ENCODE results near the gene FRMPD4. TPM values are rescaled to one million over a fixed set of nuclear protein-coding genes. Genes with fewer than 3 reads are reported as not detected.

FRMPD4 gene
- total RNA-seq, 1 donor from 2014 or later = 0.22 TPM

GRCh38 chrX:12249997-12250396 lies 111.7 kb downstream of the FRMPD4 start:
- no peak for DNase-seq (ENCODE audit: extremely low spot score, unreplicated experiment)
- TF ChIP-seq CTCF (conservative IDR thresholded peaks at IDR 0.05) = no peak
- no peaks in the 10 kb centered on the region for H3K27me3 Mint-ChIP-seq
- H3K4me1 Mint-ChIP-seq (ENCODE audit: unreplicated experiment) = no peaks in the 10 kb centered on the region
- H3K9me3 Mint-ChIP-seq = no peaks in the 10 kb centered on the region
- H3K27ac Mint-ChIP-seq = no peak overlapping the region
- no peaks in the 10 kb centered on the region for H3K36me3 Mint-ChIP-seq
- H3K4me3 Mint-ChIP-seq = no peak overlapping the region

GRCh38 chrX:12263211-12263610 lies 124.9 kb downstream of the FRMPD4 start:
- H3K27me3 Mint-ChIP-seq = peaks cover 2% of the 10 kb centered on the region
- H3K27ac Mint-ChIP-seq = no peak overlapping the region
- H3K4me1 Mint-ChIP-seq (ENCODE audit: unreplicated experiment) = no peaks in the 10 kb centered on the region
- TF ChIP-seq CTCF (conservative IDR thresholded peaks at IDR 0.05) = no peak
- no peak for DNase-seq (ENCODE audit: extremely low spot score, unreplicated experiment)
- peaks cover 6% of the 10 kb centered on the region for H3K9me3 Mint-ChIP-seq
- H3K4me3 Mint-ChIP-seq = no peak overlapping the region
- no peaks in the 10 kb centered on the region for H3K36me3 Mint-ChIP-seq

GRCh38 chrX:12269484-12269883 lies 131.2 kb downstream of the FRMPD4 start:
- DNase-seq (ENCODE audit: extremely low spot score, unreplicated experiment) = no peak
- TF ChIP-seq CTCF (conservative IDR thresholded peaks at IDR 0.05) = no peak
- no peaks in the 10 kb centered on the region for H3K36me3 Mint-ChIP-seq
- no peaks in the 10 kb centered on the region for H3K9me3 Mint-ChIP-seq
- H3K4me3 Mint-ChIP-seq = no peak overlapping the region
- no peak overlapping the region for H3K27ac Mint-ChIP-seq
- peaks cover 2% of the 10 kb centered on the region for H3K27me3 Mint-ChIP-seq
- no peaks in the 10 kb centered on the region for H3K4me1 Mint-ChIP-seq (ENCODE audit: unreplicated experiment)

GRCh38 chrX:12278151-12278550 lies 139.9 kb downstream of the FRMPD4 start:
- TF ChIP-seq CTCF (conservative IDR thresholded peaks at IDR 0.05) = no peak
- H3K4me1 Mint-ChIP-seq (ENCODE audit: unreplicated experiment) = no peaks in the 10 kb centered on the region
- H3K27ac Mint-ChIP-seq = no peak overlapping the region
- H3K4me3 Mint-ChIP-seq = no peak overlapping the region
- H3K9me3 Mint-ChIP-seq = no peaks in the 10 kb centered on the region
- H3K36me3 Mint-ChIP-seq = no peaks in the 10 kb centered on the region
- H3K27me3 Mint-ChIP-seq = no peaks in the 10 kb centered on the region
- no peak for DNase-seq (ENCODE audit: extremely low spot score, unreplicated experiment)

- Mint-ChIP-seq H3K27ac (no peak overlapping the region), H3K9me3 (no peaks in the 10 kb centered on the region), H3K36me3 (no peaks in the 10 kb centered on the region), H3K4me3 (no peak overlapping the region), H3K4me1 (ENCODE audit: unreplicated experiment) (no peaks in the 10 kb centered on the region), H3K27me3 (no peaks in the 10 kb centered on the region)
- no peak for TF ChIP-seq CTCF (conservative IDR thresholded peaks at IDR 0.05)
- DNase-seq (ENCODE audit: extremely low spot score, unreplicated experiment) = no peak
These were observed 144.7 kb downstream of the FRMPD4 start for GRCh38 chrX:12282991-12283390.

All from type B pancreatic cell (in vitro differentiated cells).